Urinary bladder (tissue), 4 donors: ENCODE results near the gene KLF6. TPM values are rescaled to one million over a fixed set of nuclear protein-coding genes. Genes with fewer than 3 reads are reported as not detected.
A peak's percentile ranks its signal among the peaks of the same experiment; 100 is the strongest.

Source experiments
- DNase-seq: peaks from one replicate; pipeline ENCODE4 v3.0.0-alpha.2; 2015; ENCODE audit errors: extremely low spot score
- H3K27ac ChIP-seq: one replicate; pipeline ENCODE4 v1.5.1; 2013; ENCODE audit warnings: low read depth, mild to moderate bottlenecking, moderate library complexity
- H3K36me3 ChIP-seq: one replicate; pipeline ENCODE4 v1.6.1; 2013; ENCODE audit warnings: mild to moderate bottlenecking, moderate library complexity; ENCODE audit not compliant: insufficient read depth
- H3K4me1 ChIP-seq: one replicate; pipeline ENCODE4 v1.6.1; 2013; ENCODE audit warnings: mild to moderate bottlenecking, moderate library complexity; ENCODE audit not compliant: insufficient read depth
- H3K4me3 ChIP-seq: one replicate; pipeline ENCODE4 v1.5.1; 2013; ENCODE audit warnings: low read depth, low read length
- WGBS: extraction: QIAGEN DNeasy Blood & Tissue Kit; methylation state at CpG from one replicate; pipeline ENCODE4 v1.1.7; 2013; 5-methylcytosine and 5-hydroxymethylcytosine counted together
- polyA plus RNA-seq: library from polyadenylated mRNA; stranded (reverse); fragments of 200-250 nt; gene quantifications from one replicate; pipeline ENCODE4 v1.2.3, GENCODE V29; 2013
- total RNA-seq: library from RNA; depleted of rRNA; stranded (reverse); fragments of >200 nt; gene quantifications from one replicate; pipeline ENCODE4 v1.2.3, GENCODE V29; 2014
- donor health status: healthy with polysubstance abuse.
- donor health status: healthy.

Gene KLF6
- total and polyA plus RNA-seq, 2 donors, result 69.8 to 137 TPM

DNA sequence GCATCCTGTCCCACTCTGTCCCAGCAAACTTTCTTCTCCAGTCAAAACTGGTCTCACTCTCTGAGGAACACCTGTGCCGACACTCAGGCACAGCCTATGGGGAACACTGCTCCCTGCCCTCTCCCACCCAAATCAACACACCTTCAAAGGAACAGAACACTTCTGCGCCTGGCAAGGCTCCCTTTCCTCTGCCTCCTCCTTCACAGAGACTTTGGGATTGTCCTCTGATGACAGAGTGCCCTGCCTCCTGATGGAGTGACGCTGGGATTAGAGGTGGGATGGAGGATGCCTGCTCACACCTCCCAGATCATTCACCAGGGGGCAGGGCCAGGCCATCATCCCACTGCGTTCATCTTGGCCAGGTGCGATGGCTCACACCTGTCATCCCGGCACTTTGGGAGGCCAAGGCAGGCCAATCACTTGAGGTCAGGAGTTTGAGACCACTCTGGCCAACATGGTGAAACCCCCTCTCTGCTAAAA, 26.5 kb downstream of the KLF6 start:
- DNase-seq, result no peak
- WGBS, result 95% methylated on average over 6 of the region's 6 CpGs
- H3K4me3 ChIP-seq, result no peak overlapping the region
- no peaks in the 10 kb centered on the region for H3K4me1 ChIP-seq
- no peaks in the 10 kb centered on the region for H3K36me3 ChIP-seq
- no peak overlapping the region for H3K27ac ChIP-seq

DNA sequence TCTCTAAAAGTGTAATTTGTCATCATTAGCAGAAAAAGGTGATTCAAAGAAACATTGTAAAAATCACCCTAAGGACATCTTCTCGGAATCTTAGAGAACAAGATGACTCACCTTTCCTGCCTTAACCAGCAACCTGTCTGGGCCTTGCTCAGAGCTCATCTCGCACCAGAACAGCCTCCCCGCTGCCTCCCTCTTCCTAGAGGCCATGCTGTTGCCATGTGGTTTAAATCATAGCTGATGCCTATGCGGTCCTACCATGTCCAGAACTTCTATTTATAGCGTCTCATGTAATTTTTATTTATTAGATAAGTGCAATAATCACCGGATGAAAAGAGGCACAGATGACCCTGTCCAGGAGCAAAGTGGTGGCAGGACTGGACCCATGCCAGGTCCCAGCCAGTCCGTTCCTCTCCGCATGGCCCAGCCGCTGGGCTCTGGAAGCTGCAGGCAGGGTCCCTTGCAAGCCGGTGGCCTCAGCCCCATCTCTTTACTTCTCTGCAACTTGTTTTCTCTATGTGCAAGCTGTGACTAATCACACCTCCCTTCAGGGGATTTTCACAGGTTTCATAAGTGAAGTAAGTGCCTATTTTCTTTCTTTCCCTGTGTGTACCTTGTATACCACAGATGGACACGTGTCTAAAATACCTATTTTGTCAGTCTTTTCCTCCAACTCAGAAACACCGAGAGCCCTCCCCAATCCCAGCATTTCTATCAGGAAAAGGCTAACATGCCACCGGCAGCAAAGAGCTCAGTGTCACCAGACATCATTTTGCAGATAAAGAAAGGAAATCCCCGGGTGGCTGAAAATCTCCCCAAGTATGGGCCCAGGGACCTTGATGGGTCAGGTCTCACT, 27.1 kb downstream of the KLF6 start:
- WGBS, result 76% methylated on average over 14 of the region's 14 CpGs
- Histone ChIP-seq H3K4me3 (no peak overlapping the region), H3K36me3 (no peaks in the 10 kb centered on the region), H3K4me1 (no peaks in the 10 kb centered on the region), H3K27ac (no peak overlapping the region)
- no peak for DNase-seq

DNA sequence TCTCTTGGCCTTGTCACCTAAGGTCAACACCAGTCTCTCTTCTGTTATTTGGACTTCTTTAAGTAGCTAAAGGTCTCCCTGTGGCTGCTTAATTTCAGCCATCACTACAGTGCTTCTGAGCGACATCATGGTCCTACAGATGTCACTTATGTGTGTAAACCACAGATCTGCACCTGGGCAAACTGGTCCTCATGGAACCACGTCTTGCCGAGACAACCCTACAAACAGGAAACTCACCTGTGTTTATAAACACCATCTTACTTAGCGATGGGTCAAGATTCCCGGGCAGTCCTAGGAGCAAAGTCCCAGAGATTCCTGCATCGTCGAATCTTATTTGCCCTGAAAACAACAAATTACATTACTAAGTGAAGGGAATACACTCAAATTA, 27.8 kb downstream of the KLF6 start:
- H3K4me3 ChIP-seq, result no peak overlapping the region
- no peaks in the 10 kb centered on the region for H3K4me1 ChIP-seq
- no peak for DNase-seq
- H3K36me3 ChIP-seq, result no peaks in the 10 kb centered on the region
- H3K27ac ChIP-seq, result no peak overlapping the region
- 94% methylated on average over 7 of the region's 7 CpGs for WGBS

DNA sequence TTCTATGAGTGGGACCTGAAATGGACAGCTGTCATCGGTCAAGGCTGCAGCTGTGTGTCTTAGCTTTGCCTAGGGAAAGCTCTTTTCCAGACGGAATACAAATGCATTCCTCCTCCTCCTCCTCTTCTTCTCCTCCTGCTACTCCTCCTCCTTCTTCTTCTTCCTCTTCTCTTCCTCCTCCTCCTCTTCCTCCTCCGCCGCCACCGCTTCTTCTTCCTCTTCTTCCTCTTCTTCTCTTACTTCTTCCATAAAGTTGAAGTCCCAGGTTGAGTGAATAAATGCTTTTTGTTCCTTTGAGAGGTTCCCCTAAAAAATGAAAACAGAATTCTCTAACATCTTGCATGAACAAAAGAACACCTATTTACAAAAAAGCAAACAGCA, 28.7 kb downstream of the KLF6 start:
- WGBS, result 91% methylated on average over 5 of the region's 5 CpGs
- H3K4me3 ChIP-seq, result no peak overlapping the region
- H3K27ac ChIP-seq, result no peak overlapping the region
- no peaks in the 10 kb centered on the region for H3K36me3 ChIP-seq
- DNase-seq, result no peak
- H3K4me1 ChIP-seq, result no peaks in the 10 kb centered on the region

DNA sequence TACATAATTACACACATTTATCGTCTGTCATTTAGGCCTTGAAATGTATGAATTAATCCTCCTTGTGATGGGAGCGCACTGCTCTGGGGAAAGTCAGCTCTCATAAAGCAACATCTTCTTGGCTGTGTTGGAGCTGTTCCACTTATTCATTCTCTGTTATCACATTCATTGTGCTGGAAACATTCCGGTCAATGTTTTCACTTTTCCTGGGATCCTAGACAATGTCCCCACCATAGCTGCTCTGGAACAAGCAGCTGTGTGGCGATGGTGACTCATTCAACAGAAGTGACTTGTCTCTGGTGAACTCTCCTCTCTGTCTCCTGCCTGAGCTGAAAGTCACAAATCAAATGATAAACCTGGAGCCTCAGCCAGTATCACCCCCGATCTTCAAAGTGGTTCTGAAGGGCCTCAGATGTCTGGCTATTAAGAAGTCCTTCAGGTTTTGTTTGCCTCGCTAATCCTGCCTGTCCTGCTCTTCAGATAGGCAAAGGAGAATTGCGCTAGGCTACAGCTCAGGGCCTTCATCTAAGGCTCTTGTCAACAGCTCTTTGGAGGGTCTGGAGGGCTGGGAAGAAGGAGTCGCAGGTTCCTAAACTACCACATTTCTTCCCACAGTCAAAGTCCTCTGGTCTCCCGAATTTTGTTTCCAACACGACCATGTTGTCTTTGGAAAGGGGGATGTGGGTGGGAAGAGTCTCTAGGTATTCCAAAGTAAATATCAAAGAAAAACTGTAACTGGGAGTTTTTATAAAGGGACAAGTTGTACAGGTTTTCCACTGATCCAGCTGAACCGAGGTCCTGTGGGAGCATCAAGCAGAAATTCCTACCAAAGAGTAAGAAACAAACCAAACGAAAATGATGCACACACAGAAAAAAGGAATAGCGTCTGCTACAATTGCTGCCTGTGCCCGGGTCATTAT, 29.3 kb downstream of the KLF6 start:
- 76% methylated on average over 14 of the region's 14 CpGs for WGBS
- H3K27ac ChIP-seq, result no peak overlapping the region
- no peak for DNase-seq

GRCh38 chr10:3754727-3755439, 30.1 kb downstream of the KLF6 start:
- Histone ChIP-seq H3K36me3 (no peaks in the 10 kb centered on the region), H3K4me3 (no peak overlapping the region), H3K4me1 (no peaks in the 10 kb centered on the region), H3K27ac (no peak overlapping the region)
- no peak for DNase-seq
- 51% methylated on average over 9 of the region's 9 CpGs for WGBS

More for the DNA sequence above, 29.3 kb downstream of the KLF6 start:
- Histone ChIP-seq H3K4me3 (no peak overlapping the region), H3K4me1 (no peaks in the 10 kb centered on the region), H3K36me3 (no peaks in the 10 kb centered on the region)

GRCh38 chr10:3750854-3751253, 34.2 kb downstream of the KLF6 start:
- no peak overlapping the region for H3K27ac ChIP-seq
- WGBS, result 79% methylated on average over 8 of the region's 8 CpGs
- H3K36me3 ChIP-seq, result no peaks in the 10 kb centered on the region
- no peaks in the 10 kb centered on the region for H3K4me1 ChIP-seq
- no peak for DNase-seq
- no peak overlapping the region for H3K4me3 ChIP-seq

- no peaks in the 10 kb centered on the region for H3K4me1 ChIP-seq
Measured at GRCh38 chr10:3750006-3750816, 34.8 kb downstream of the KLF6 start.

DNA sequence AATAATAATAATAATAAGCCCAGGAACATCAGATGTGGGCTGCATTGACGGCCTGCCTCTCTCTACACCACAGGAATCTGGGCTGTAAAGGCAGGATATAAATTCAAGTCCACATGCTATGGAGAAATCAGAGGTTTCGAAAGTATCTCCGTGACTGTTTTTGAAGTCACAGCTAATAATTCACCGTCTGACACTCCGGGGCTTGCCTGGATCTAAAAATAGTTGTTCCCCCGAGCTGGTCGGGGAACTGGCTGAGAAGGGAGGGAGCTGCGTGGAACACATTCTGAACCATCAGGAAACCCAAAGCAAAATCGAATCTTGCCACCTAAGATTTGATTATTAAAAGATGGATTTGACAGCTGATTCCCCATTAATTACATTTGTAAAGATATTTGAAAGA, 35.4 kb downstream of the KLF6 start:
- no peak for DNase-seq
- 23% methylated on average over 9 of the region's 9 CpGs for WGBS
- Histone ChIP-seq H3K4me1 (no peaks in the 10 kb centered on the region), H3K36me3 (no peaks in the 10 kb centered on the region), H3K4me3 (no peak overlapping the region), H3K27ac (peak overlapping the region; percentile 2)

More at GRCh38 chr10:3750006-3750816, 34.8 kb downstream of the KLF6 start:
- Histone ChIP-seq H3K36me3 (no peaks in the 10 kb centered on the region), H3K27ac (peak overlapping the region; percentile 2), H3K4me3 (no peak overlapping the region)
- WGBS, result 49% methylated on average over 11 of the region's 11 CpGs
- no peak for DNase-seq

GRCh38 chr10:3749011-3749410, 36.0 kb downstream of the KLF6 start:
- Histone ChIP-seq H3K4me1 (no peaks in the 10 kb centered on the region), H3K4me3 (no peak overlapping the region), H3K36me3 (no peaks in the 10 kb centered on the region), H3K27ac (no peak overlapping the region)
- no peak for DNase-seq
- 91% methylated on average over 5 of the region's 5 CpGs for WGBS

- Histone ChIP-seq H3K36me3 (no peaks in the 10 kb centered on the region), H3K4me1 (no peaks in the 10 kb centered on the region), H3K4me3 (no peak overlapping the region), H3K27ac (no peak overlapping the region)
- no peak for DNase-seq
- 67% methylated on average over 7 of the region's 7 CpGs for WGBS
Measured at GRCh38 chr10:3748484-3748883, 36.5 kb downstream of the KLF6 start.

GRCh38 chr10:3747984-3748383, 37.0 kb downstream of the KLF6 start:
- H3K4me1 ChIP-seq, result no peaks in the 10 kb centered on the region
- DNase-seq, result no peak
- H3K36me3 ChIP-seq, result no peaks in the 10 kb centered on the region
- no peak overlapping the region for H3K4me3 ChIP-seq
- no peak overlapping the region for H3K27ac ChIP-seq
- WGBS, result 57% methylated on average over 6 of the region's 6 CpGs
